OCI-LY1 (cell line): ENCODE measurements around the gene PEF1.

ENCODE experiments used
- CTCF ChIP-seq: fragments of 200-600 bp; sonication (generic), shearing (Covaris generic); IDR thresholded peaks from 2 replicates; pipeline ENCODE4 v1.5.1; 2017; ENCODE audit warnings: mild to moderate bottlenecking, antibody characterized with exemption, low read length, moderate library complexity, mixed read lengths
- EZH2 ChIP-seq: fragments of 200-600 bp; sonication (generic), shearing (Covaris generic); IDR thresholded peaks from 2 replicates; pipeline ENCODE4 v1.8.0; 2017; ENCODE audit warnings: borderline replicate concordance, mixed run types, mild to moderate bottlenecking, antibody characterized with exemption, low read length, moderate library complexity, mixed read lengths

- TF ChIP-seq CTCF (no peak), EZH2 (no peak)
These were observed 63.6 kb downstream of the PEF1 start for GRCh38 chr1:31580891-31581603.
